ENCODE data around the gene GRM4.

DNA sequence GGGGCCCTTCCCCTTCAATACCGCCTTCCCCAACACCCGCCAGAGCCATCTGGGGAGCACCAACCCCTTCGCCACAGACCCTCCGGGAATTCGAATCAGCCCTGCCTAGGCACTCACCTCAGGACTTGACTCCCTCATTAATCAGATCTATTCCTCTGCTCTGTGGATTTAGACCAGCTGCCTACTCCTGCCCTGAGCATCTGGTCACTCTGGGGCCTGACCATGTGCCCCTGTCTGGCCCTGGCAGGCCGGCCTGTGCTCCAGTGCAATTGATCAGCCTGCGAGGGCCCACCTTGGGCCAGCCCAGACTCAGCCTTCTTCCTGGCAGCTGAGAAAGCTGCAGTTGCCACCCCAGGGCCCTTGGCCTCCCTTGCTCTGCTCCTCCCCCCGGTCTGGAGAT, 46.0 kb downstream of the GRM4 start:
- TF ChIP-seq EZH2 (IDR thresholded peaks at IDR 0.05) (no peak), POLR2AphosphoS5 (IDR thresholded peaks at IDR 0.05; ENCODE audit: borderline replicate concordance, low read depth, low read length) (no peak), FOXP2 (optimal IDR thresholded peaks at IDR 0.05; ENCODE audit: control extremely low read depth, extremely low read length, insufficient read depth) (no peak)

Measured in SK-N-MC (cell line).